ENCODE measurements around the gene BET1L.
"Not testable (repeated sequence)": the region's sequence is repeated elsewhere in the genome, so short reads cannot be mapped to it uniquely, and the experiment has no call there.

BET1L gene

DNA sequence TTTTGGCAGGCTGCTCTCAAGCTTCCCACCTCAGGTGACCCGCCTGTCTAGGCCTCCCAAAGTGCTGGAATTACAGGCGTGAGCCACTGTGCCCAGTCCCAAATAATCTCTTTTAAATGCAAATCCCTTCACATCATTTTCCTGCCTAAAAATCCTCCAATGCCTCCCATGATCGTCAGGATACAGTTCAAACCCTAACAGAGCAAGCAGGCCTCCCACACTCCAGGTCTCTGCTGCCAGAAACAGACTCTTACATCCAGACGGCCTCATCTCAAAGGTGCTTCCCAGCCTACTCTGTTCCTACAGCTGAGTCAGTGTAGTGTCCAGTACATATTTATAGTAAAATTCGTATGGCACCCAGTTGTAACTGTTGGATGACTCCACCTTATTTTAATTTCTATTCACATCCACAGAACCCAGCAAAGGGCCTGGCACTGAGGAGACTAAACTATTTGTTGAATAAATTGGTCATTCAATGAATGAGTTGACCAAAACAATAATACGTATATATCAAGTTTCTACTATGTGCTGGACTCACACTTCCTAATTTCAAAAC is 20.7 kb upstream of the BET1L start:
- no peak for DNase-seq

DNA sequence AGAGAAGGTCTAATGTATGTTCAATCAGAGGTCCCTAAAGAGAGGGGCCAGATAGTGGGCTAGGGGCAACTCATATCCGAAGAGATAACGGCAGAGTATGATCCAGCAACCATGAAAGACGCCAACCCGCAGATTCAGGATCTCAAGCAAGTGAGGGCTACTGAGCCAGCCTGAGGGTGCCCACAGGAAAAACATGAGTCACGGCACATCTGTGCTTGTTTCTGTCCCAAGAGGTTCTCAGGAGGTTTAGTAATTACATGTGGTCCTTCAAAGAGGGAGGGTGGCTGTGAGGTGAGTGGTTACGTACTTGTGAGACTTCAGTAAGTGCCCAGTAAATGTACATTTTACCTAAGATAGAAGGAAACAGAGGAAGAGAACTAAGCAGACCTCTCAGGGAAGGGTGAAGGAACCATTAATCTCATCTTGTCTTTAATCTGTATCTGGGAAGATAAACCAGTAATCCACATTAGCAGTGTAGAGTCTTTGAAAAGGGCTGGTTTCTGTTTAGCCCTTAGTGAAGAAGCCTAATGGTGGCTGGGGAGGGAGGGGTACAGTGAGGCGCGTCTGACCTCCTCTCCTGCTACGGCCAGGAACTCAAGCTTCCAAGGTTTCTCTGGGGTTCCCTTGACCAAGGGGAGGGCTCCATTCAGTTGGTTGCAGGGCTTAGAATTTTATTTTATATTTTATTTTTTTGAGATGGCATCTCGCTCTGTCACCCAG is 18.7 kb upstream of the BET1L start:
- no peak for DNase-seq

DNA sequence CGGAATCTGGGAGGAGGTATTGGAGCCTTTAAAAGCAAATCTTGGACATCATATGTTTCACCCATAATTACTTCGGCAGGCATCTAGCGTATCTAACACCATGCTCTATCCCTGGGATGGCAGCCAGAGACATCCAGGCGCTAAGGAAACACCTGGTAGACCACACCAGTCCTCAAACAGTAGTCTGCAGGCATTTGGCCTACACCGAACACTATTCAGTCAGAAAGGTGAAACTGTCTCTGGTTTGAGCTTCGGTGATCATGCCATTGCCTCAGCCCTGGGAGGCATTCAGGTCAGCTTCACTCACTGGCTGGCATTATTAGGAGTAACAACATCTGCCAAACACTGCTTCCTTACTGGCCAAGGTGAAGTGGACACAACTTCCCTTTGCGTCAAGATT is 17.2 kb upstream of the BET1L start:
- DNase-seq, result no peak

DNA sequence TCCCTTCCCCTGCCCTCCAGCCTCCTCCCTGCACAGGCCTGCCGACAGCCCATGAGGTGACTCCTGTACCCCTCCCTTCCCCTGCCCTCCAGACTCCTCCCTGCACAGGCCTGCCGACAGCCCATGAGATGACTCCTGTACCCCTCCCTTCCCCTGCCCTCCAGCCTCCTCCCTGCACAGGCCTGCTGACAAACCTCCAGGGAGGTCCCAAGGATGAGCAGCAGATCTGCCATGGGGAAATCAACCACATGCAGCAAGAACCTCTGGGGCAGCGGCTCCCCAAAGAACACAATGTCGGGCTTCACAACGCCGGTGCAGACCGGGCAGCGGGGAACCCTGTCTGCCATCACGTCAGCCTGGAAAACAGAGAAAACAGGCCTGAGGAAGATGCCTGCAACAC is 16.7 kb upstream of the BET1L start:
- no peak for DNase-seq

DNA sequence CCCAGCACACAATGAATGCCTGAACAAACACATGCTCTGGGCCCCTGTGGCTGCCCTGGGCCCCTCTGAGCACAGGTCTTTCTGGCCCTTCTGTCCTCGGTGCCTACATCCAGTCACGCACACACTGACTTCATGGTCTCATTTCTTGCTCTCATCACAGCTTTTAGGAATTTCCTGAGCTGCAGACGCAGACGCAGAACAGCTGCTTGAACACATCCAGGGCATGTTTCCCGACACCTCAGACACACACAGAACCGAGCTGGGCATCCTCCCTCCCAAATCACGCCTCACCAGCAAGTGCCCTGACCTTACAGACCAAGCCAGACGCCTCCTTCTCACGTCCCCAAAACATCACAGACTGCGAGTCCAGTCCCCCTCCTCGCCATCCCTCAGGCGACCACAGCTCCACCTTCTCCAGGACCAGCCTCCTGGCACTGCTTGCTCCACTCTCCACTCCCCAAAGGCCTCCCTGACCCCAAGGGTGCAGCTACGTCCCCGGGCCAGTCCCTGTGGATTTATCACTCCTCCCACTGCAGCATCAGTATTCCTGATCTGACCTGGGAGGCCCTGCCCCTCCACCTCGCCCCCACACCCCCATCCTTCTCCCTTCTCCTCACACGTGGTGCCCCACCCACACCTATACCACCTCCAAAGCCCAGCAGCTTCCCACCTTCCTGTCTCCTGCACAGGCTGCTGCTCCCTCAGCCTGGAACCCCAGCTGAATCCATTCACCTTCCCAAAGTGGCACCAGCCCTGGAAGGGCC is 16.0 kb upstream of the BET1L start:
- DNase-seq, result no peak

- no peak for DNase-seq
These were observed 15.0 kb upstream of the BET1L start for GRCh38 chr11:221998-222789.

DNA sequence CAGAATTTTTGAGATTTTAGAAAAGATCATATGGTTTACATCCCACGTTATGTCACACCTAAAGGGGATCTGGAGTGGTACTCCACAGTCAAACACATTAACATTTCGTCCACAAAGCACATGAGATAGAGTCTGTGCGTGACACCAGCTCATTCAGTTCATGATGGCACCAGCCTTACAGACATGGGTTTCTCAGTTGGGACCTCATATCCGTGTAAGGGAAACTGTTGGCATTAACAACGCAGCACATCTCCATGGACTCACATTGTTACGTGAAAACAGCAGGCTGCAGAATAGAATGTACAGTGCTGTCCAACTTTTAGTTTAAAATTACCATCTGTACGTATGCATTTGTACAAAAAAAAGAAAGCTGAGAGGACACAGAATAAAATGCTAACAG is 14.3 kb upstream of the BET1L start:
- no peak for DNase-seq

DNA sequence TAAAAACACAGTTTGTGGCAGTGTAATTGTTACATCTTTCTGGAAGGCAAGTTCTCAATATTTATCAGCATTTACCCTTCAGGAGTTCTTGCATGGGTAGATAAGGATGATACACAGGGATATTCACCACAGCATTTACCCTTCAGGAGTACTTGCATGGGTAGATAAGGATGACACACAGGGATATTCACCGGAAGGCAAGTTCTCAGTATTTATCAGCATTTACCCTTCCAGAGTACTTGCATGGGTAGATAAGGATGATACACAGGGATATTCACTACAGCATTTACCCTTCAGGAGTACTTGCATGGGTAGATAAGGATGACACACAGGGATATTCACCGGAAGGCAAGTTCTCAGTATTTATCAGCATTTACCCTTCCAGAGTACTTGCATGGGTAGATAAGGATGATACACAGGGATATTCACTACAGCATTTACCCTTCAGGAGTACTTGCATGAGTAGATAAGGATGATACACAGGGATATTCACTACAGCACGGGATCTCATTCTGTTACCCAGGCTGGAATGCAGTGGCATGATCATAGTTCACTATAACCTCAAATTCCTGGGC is 13.5 kb upstream of the BET1L start:
- not testable (repeated sequence) for DNase-seq

GRCh38 chr11:218815-219593 is 11.8 kb upstream of the BET1L start:
- DNase-seq, result no peak

DNA sequence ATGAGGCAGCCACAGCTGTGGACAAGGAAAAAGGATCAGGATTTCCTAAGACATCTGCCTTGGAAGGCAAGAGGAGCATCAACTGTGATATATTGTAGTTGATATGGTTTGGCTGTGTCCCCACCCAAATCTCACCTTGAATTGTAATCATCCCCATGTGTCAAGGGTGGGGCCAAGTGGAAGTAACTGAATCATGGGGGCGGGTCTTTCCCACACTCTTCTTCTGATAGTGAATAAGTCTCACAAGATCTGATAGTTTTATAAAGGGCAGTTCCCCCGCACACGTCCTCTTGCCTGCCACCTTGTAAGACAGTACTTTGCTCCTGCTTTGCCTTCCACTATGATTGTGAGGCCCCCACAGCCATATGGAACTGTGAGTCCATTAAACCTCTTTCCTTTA is 10.5 kb upstream of the BET1L start:
- no peak for DNase-seq

- no peak for DNase-seq
These were observed 9.1 kb upstream of the BET1L start for GRCh38 chr11:216081-216974.

DNA sequence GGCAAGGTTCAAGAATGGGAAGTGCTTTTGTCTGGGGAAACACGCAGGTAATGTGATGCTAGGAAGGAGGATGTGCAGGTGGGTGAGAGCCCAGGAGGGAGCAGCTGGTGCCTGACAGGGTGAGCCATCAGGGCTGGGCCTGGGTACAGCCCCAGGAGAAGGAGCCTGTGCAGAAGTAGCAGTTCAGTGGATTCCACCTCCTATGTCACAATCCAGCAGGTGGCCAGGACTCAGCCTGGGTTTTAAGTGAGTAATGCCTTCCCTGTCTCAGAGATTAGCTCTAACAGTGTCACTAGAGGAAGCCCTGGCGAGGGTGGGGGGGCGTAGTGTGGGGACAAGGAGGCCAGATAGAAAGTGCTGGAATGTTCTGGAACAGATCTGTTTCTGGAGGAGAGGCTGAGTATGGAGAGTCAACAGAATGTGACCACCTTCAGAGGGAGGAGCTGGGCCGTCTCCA is 8.4 kb upstream of the BET1L start:
- DNase-seq, result no peak

GRCh38 chr11:214083-214482 is 6.9 kb upstream of the BET1L start:
- DNase-seq, result no peak

GRCh38 chr11:213111-213510 is 5.9 kb upstream of the BET1L start:
- DNase-seq, result no peak

- DNase-seq, result no peak
These were observed 5.2 kb upstream of the BET1L start for GRCh38 chr11:212150-213100.

DNA sequence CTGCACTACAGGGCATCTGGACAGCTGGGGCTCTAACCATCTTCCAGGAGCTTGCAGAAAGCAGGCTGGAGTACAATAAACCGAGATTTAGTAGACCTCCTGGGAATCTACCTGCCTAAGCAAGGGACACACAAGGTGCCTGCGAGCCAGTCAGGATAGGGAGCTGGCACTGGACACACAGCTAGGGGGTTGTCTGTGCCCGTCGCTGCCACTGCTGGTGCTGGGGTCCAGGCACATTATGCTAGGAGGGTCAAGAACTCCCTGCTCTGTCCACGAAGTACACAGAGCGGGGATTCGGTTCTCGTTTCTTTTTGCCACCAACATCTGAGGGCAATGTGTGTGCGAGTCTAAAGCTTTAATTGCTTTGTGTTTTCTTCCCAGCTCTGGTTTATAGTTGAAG is 4.5 kb upstream of the BET1L start:
- no peak for DNase-seq

DNA sequence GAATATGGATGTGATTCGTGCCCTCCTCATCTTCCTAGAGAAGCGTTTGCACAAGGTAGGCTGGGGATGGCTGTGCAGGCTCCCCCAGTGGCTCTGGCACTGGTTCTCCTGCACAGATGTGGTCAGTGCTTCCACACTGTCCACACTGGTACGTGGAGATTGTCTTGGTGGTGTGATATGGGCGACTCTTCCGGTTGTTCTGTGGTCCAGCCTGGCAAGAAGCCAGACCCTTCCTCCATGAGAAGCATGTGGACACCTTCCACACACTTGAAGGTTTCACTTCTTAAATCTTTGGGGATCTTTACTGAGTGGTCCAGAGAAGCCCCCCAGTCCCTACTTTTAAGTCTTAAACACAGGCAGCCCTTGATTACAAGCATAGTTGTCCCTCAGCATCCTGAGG is 4.1 kb upstream of the BET1L start:
- no peak for DNase-seq

- no peak for DNase-seq
These were observed 3.6 kb upstream of the BET1L start for GRCh38 chr11:210803-211180.

GRCh38 chr11:210122-210802 is 3.1 kb upstream of the BET1L start:
- DNase-seq, result no peak

Data from activated CD4-positive, alpha-beta T cell treated with anti-CD3 and anti-CD28 coated beads, Interleukin-2, amount 50 U/mL, for 48 hours (primary cell).